Pons (tissue), 1 donor: ENCODE data around the gene RGS14.
"Not testable (repeated sequence)": the region's sequence is repeated elsewhere in the genome, so short reads cannot be mapped to it uniquely, and the experiment has no call there.

Experiments
- DNase-seq: peaks from one replicate; pipeline ENCODE4 v3.0.0-alpha.2; 2016; ENCODE audit warnings: low spot score

RGS14 gene

DNA sequence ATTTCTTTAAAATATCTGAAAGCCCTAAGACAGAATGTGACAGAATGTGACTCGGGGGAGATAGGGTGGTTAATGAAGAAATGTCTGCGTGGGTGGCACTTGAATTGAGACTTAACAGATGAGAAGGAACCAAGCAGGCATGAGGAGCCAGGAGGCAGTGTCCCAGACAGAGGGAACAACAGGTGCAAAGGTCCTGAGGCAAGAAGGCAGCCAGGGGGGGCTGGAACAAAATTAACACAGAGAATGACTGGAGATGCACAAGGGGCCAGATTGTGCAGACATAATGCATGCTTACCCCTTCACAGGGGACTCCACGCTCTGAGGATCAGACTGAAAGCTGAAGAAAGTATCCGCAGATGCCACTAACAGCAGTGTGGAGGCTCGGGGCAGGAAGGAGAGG is 8.0 kb upstream of the RGS14 start:
- no peak for DNase-seq

DNA sequence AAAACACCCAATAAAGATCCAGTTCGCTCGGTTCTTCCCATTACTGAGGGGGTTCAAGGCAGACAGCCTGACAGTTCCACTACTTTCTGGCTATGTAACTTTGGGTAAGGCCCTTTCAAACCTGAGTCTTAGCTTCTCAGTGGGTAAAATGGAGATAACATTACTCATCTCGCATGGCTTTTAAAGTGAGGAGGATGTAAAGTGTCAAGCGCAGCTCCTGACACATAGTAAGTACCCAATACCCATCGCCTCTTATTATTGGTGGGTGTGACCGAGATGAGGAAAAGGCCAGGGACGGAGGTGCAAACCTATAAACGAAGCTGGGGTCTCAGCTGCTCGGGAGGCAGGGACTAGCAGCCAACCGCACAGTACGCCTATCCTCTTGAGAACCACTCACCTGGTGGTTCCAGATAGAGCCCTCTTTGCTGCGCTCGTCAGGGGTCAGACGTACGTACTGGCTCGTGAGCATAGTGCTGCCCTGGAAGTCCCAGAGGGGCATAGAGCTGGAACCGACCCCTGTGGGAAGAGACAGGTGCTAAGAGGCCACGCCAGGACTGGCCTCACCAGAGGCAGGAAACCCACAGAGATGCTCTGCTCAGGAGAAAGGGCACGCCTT is 6.8 kb upstream of the RGS14 start:
- DNase-seq = no peak

DNA sequence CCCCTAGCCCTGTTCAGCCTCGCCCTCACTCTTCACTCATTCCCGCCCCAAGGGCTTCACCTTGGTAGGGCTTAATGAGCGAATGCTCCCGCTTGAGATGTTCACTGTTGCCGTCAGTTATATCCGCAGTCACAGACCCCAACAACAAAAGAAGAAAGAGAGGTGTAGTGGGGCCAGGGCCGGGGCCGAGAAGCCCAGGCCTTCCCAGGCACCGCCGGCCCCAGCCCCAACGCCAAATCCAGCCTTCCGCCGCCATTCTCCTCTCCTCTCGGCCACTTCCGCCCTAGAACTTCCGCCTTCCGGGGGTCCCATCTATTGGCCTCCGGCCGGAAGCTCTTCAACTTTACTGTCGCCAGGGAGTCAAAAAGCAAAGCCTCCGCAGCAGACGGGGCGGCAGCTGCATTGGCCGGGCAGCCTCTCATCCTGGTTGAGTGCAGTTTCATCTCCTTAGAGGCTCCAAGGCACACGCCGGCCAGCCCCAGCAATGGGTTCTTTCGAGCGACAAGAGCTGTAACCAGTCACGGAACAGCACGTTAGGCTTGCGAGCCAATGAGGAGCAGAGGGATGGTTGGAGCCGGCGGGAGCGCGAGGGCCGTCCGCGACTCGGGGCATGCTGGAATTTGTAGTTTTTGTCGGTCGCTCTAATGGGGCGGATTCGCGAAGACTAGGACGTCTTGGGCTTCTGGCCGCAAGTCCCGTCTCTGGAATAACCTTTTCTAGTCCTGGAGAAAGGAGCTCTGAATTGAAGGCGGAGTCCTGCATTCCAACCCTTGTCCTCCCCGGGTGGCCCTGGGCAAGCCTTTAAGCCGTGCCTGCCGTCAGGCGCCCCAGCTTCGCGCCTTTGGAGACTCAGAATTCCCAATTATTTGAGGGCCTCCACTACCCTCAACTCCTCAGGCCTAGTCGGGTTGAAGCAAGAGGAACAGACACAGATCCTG is 6.1 kb upstream of the RGS14 start, which contains the start of gene LMAN2:
TSS of gene LMAN2 (minus strand) at position 277 of the 938 bp plus-strand sequence. CDS start at position 256, 21 bp downstream.
- DNase-seq = peak; percentile 97

DNA sequence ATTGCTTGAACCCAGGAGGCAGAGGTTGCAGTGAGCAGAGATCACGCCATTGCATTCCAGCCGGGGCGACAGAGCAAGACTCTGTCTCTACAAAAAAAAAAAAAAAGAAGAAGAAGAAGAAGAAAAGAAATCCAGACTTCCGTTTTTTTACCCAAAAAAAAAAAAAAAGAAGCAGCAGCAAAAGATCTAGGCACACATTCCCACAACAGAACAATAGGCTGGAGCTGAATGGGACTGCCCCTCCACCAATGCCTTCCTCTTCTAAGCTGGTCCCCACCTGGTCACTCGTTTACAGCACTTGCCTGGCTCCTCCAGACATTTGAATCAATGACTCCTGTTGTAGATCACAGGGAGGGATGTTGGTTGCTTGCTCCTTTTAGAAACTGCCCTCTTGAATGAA is 4.6 kb upstream of the RGS14 start:
- DNase-seq = no peak

DNA sequence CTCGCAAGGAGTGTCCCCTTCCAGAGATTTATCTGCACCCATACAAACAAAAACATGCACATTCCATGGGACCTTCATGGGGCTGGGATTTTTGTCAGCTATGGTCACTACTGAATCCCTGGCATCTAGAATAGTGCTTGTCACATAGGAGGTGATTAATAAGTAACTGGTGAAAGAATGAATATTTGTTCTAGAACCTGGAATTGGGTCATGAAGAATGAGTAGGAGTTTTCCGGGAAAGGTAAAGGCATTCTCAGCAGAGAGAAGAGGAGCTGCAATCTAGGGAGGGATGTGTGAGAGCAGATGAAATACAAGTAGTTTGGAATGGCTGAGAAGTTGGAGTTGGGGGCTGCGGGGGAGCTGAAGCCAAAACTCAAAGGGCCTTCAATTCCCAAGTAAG is 3.5 kb upstream of the RGS14 start:
- no peak for DNase-seq

DNA sequence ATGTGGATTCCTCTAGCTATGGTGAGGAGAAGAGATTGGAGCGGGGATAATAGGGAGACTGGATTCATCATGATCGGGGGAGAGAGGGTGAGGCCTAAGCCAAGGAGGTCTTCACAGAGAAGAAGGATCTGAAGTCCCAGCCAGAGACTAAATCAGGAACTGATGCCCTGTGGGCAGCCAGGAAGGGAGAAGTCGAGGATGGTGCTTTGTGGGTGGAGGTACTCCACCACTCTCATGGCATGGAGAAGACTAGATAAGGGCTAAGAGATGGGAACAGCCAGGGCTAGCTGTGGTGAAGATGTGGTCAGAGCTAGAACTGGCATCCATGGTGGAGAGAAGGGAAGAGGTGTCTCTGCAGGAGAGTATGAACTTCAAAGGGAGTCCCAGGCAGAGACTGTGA is 3.0 kb upstream of the RGS14 start:
- DNase-seq = no peak

DNA sequence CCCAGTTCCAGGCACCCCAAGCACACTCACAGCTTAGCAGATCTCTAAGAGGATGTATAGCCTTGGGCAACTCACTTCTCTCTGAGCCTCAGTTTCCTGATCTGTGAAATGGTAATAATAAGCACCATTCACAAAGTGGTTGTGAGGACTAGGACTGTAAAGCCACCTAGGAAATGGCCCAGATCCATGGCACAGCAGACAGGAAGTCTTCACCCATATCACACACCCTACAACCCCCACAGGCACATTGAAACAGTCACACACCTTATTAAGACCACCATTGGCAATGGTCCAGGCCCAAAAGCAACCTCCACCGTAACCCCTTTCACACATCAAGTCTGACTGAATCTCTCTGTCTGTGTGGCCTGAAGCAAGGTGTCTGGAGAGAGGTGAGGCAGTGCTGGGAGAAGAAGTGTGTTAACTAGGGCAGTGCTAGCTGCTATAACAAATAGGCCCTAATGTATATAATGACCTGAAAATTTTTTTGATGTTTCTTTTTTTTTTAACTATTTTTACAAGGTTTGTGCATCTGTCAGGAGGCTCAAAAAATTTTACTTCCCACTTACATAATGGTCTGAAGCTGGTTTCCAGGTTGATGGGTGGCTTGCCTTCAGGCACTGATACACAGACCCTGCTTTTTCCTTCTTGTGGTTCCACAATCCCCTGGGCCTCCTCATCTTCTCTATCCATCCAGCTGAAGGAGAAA is 2.4 kb upstream of the RGS14 start:
- no peak for DNase-seq

DNA sequence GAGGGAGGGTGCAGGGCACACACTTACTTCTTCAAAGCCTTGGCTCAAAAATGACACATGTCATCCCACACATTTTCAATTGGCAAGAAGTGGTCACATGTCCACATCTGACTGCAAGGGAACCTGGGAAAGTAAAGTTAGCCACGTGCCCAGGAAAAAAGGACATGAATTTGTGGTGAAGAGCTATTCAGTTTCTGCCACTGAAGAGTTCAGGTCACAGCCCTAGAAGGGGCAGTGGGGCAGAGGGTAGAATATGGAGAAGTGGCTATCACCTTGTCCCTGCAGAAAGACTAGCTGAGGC is 1.9 kb upstream of the RGS14 start:
- DNase-seq = no peak

DNA sequence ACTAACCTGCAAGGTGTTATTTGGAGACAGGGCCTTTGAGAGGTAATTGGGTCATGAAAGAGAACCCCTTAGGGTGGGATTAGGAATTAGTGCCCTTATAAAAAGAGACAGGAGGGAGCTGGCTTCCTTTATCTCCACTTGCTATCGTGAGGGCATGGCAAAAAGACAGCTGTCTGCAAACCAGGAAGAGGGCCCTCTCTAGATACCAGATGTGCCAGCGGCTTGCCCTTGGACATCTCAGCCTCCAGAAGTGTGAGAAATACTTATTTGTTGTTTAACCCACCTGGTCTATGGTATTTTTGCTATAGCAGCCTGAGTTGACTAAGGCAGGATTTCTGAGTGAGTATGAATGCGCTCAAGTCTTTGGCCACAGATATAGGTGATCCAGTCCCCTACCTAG is 978 bp upstream of the RGS14 start:
- no peak for DNase-seq

DNA sequence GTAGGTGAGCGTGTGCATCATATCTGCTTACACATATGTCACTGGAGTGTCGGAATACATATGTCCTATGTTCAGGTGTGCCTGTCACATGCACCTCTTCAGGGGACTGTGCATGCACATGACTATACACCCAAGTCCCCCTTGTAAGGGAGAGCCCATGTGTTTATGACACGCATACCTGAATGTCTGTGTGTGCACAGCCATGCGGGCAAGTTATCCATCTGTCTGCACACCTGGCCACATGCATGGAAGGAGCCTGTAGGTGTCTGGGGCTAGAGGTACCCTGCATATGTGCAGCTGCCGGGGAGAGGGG is 622 bp upstream of the RGS14 start:
- DNase-seq = no peak

DNA sequence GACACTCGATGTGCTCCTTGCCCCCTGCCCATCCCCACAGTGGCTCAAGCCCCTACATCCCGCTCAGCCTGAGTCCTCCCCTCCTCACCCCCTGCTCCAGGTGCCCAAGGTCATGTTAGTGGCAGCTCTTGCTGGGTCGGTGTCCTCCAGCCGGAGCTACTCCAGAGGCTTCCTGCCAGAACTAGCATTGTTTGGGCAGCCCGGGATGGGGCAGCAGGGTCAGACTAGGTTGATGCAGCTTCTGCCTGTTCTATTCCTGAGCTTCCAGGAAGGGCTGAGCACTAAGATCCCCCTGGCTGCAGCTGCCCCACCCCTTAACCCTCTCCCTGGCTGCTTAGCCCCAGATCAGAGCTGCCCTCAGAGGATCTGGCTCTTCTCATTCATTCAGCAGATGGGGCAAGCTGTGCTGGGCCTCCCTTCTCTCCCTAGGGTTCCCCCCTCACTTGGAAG is 671 bp downstream of the RGS14 start:
- no peak for DNase-seq

DNA sequence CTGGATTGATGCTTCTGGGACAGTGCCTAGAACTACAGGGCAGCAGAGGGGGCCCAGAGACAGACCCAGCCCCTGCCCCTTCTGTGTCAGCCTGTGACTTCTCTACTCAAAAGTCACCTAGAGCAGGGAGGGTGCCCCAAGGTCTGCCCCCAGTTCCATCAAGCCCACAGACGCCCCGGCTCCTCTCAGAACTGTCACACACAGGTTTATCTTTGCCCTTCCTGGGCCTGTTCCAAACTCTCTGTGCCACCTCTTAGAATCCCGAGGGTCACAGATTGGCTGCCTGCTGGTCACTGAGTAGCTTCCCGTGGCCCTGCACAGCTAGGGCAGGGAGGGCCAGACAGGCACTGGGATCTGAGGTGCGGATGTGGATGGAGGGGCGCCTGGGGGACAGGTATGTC is 1.7 kb downstream of the RGS14 start:
- DNase-seq = no peak

DNA sequence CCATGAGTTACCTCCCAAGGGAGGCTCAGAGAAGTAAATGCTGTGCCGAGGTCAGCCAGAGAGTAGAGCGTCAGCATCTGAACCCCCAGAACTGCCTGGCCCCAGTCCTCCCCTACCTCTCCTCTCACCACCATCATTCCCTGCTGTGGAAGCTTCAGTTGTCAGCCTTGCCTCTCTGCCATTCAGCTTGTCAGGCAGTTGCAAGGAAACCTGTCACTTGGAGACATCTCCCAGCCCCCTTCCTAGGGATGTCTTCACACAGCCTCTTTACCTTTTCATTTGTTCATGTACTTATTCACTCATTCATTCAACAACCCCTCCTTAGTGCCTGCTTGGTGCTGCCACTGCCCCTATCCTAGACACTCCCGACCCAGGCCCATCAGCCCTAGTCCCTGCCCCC is 2.1 kb downstream of the RGS14 start:
- no peak for DNase-seq

DNA sequence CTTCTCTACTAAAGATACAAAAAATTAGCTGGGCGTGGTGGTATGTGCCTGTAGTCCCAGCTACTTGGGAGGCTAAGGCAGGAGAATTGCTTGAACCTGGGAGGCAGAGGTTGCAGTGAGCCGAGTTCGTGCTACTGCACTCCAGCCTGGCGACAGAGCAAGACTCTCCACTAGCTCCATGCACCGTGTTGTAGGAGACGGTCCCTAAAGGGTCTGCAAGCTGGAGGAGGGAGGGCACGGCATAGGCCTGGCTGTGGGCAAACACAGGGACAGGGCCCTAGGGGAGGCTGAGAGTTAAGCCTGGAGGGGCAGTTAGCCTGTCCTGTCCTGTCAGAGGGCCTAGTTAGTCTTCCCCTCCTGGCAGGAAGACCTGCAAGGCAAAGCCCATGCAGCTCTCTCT is 3.0 kb downstream of the RGS14 start:
- not testable (repeated sequence) for DNase-seq

DNA sequence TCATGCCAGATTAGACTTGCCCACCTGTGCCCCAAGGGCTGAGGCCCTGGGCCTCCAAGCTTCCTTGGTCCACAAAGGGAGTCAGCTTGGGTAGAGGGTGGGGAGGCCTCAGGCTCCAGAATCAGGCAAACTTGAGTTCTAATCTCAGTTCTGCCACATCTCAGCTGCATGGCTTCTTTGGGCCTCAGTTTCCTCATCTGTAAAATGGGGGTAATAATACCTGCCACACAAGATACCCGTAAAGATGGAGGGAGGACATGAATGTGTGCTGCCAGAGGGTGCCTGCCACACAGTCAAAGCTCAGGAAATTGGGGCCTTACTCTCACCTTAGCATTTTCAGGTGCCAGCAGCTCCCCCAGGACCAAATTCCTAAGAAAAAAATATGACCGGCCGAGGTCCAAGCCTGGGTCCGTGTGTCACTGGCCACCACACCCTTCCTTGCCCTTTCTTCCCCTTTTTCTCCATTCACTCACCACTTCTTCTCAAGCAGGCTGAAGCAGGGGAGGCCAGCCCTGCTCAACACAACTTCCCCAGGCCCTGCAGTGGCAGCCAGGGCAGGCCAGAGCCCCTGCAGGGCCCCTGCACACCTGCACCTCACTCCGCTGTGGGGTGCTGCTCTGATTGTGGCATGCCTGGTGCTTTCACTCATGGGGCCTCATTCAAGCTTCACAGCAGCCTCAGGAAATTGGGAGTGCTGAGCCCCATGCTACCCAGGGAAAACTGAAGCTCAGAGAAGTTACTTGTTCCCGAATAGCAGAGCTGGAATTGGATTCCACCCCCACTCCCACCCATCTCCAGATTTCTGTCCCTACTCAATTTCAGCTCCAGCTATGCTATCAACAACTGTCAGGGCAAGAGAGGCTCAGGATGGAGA is 3.9 kb downstream of the RGS14 start:
- DNase-seq = no peak

DNA sequence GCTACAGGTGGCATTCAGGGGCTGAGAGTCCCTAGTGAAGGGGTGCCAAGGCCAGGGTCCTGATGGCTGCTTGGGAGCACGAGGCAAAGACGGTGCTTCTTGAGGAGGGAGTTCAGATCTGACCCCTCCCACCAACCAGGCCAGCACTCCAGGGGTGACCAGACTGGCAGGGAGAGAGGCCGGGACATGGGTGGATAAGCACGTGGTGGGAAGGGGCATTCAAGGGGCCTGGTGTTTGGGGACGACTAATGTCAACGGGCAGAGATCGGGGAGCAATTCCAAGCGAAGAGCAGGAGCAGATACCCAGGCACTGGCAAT is 4.5 kb downstream of the RGS14 start:
- no peak for DNase-seq

DNA sequence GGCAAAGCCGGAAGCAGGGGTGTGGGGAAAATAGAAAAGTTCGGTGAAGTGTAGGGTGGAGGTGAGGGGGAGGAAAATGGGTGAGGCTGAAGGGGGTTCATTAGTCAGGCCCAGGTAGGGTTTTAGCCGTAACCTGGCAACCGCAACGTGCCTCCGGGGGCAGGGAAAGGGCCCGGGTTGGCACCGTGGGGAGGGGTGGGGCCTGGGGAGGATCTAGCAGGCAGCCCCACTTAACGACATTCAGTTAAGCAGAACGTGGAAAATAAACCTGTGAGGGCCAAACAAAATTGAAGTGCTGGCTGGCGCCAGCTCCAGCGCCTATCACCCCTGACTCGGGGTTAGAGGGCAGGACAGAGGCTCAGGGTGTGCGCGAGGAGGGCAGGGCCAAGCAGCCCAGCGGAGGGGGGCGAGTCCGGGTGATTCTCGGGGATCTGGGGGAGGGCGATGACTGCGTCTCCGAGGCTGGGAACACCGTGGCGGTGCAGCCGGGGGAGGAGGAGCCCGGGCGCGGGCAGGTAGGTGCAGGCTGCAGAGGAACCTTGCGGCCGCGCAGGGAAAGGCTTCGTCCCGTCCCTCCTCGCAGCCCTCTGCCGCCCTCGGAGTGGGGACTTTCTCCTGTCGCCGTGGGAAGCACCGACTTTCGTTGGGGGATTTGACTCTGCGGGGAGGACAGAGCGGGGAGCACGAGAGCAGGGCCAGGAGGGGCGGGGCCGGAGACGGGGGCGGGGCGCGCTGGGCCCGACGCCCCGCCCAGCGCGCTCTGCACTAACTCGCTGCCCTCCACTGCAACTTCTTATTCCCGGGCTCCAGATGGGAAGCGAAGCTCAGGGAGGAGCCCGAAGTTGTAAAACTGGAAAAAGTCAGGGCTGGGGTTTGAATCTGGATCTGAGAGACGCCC is 5.1 kb downstream of the RGS14 start:
- DNase-seq = no peak

DNA sequence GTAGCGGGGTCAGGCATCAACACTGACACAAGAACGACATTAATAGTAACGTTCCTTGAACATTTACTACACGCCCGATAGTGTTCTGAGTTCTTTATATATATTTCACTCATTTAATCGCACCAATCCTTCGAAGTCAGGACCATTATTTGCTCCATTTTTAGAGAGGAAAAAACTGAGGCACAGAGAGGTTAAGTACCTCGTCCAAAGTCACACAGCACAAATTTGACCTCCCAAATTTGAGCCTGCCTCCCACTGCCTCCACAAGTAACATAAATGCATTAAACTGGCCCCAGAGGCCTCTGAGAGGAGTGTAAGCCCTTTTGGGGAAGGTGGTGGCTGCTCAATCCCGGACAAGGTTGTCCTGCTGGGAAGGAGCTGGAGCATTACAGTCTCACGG is 5.8 kb downstream of the RGS14 start:
- DNase-seq = no peak

DNA sequence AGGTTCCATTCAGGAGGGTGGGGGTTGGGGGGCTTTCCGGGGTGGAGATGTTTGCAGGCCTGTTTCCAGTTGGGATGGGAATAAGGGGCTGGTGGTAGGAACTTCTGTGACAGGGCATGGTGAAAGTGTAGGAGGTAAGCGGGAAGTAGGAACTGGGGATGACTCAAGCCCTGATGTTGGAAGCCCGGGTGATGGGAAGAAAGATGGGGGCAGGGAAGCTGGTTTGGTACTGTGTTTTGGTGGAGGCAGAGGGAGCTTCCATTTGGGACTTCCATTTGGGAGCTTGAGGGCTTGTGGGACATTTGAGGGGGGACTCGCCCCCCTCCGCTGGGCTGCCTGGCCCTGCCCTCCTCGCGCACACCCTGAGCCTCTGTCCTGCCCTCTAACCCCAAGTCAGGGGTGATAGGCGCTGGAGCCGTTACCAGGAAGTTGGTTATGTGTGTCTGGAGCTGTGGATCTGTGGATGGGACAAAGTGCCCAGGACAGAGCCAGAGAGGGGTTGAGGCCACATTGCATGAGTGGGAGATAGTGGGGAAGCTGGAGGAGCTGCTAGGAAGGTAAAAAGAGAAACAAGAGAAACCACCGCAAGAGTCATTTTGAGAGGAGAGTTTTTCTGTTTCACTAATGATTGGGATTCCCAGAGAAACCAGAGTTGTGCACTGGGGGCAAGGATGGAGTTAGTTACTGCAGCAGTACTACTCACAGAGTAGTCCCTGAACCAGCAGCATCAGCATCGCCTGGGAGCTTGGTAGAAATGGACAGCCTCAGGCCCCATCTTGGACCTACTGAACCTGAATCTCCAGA is 6.6 kb downstream of the RGS14 start:
- DNase-seq = no peak

DNA sequence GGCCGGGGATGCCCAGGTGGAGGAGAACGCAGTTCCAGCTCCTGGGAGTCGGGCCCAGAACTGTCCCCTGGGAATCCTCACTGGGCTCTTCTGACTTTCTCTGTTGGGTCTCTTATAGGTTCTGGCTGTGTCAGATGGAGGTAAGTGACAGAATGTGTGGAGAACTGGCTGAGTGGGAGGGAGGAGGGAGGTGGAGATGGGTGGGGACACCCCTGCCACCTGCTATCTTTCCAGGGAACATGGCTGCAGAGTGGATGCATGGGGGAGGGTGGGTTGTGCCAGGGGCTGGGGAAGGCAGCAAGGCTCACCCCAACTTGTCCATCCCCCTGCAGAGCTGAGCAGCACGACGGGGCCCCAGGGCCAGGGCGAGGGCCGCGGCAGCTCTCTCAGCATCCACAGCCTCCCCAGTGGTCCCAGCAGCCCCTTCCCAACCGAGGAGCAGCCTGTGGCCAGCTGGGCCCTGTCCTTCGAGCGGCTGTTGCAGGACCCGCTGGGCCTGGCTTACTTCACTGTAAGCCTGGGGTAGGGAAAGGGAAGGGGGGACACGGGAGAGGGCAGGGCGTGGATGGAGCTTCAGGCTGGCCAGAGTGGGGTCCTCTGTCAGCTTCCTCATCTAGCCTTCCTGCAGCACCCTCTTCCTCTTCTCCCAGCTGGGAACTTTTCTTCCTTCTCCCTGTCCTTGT is 8.3 kb downstream of the RGS14 start:
- DNase-seq = no peak
